GM19043 (cell line): ENCODE data around the gene FRAT2.

Source experiments
- ATAC-seq: cut with Tn5 transposase; IDR thresholded peaks from one replicate; pipeline ENCODE4 v1.9.1; 2021; ENCODE audit warnings: low read depth; ENCODE audit not compliant: unreplicated experiment

The FRAT2 gene

GRCh38 chr10:97334370-97335175 is at the start of gene FRAT2:
TSS of gene FRAT2 (minus strand) at chr10:97334729. CDS start at chr10:97334572, 157 bp downstream.
- ATAC-seq, result peak; percentile 79

GRCh38 chr10:97384156-97384555 is 49.6 kb upstream of the FRAT2 start:
- ATAC-seq, result no peak

GRCh38 chr10:97383159-97383558 is 48.6 kb upstream of the FRAT2 start:
- ATAC-seq, result no peak

- ATAC-seq, result no peak
Measured at GRCh38 chr10:97381626-97382025, 47.1 kb upstream of the FRAT2 start.

GRCh38 chr10:97380516-97380915 is 46.0 kb upstream of the FRAT2 start:
- ATAC-seq, result no peak

GRCh38 chr10:97378933-97379921 is 44.7 kb upstream of the FRAT2 start:
- no peak for ATAC-seq

GRCh38 chr10:97376413-97376812 is 41.9 kb upstream of the FRAT2 start:
- no peak for ATAC-seq

- no peak for ATAC-seq
Measured at GRCh38 chr10:97373456-97373855, 38.9 kb upstream of the FRAT2 start.

GRCh38 chr10:97372233-97372875 is 37.8 kb upstream of the FRAT2 start:
- no peak for ATAC-seq

GRCh38 chr10:97371696-97372095 is 37.2 kb upstream of the FRAT2 start:
- ATAC-seq, result no peak

GRCh38 chr10:97367126-97367649 is 32.7 kb upstream of the FRAT2 start:
- ATAC-seq, result no peak

- ATAC-seq, result no peak
Measured at GRCh38 chr10:97366572-97366971, 32.0 kb upstream of the FRAT2 start.

- ATAC-seq, result no peak
Measured at GRCh38 chr10:97365761-97366351, 31.3 kb upstream of the FRAT2 start.

GRCh38 chr10:97363071-97363470 is 28.5 kb upstream of the FRAT2 start:
- ATAC-seq, result no peak

- ATAC-seq, result no peak
Measured at GRCh38 chr10:97362310-97363033, 27.9 kb upstream of the FRAT2 start.

- ATAC-seq, result no peak
Measured at GRCh38 chr10:97361537-97361901, 27.0 kb upstream of the FRAT2 start.

GRCh38 chr10:97360705-97361536 is 26.4 kb upstream of the FRAT2 start:
- ATAC-seq, result no peak

GRCh38 chr10:97358781-97359180 is 24.3 kb upstream of the FRAT2 start:
- ATAC-seq, result no peak

GRCh38 chr10:97358349-97358748 is 23.8 kb upstream of the FRAT2 start:
- ATAC-seq, result no peak
